Measurements from ENCODE around the gene EMC8.
A peak's percentile ranks its signal among the peaks of the same experiment; 100 is the strongest.

EMC8 gene

DNA sequence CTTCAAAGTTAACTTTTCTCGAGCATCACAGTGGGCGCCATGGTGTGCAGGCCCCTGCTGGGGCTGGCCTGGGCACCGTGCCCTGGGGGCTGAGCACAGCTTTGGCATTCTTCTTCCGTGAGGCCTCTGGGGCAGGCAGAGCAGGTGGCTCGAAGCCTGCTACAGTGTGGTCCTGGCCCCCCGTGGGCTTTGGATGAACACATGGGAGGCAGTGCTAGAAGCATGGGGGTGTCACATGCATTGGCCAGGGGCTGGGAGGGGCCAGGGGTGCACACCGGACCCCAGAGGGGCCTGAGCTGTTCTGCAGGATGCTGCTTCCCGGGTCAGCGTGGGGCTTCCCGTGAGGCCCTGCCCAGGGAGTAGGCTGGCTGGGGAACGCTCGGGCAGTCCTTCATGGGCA is 36.4 kb downstream of the EMC8 start:
- H3K4me3 ChIP-seq (ENCODE audit: low read depth, low read length), result no peak overlapping the region
- DNase-seq (ENCODE audit: low read depth), result no peak

GRCh38 chr16:85761861-85762260 is 37.5 kb downstream of the EMC8 start:
- no peak overlapping the region for H3K4me3 ChIP-seq (ENCODE audit: low read depth, low read length)
- no peak for DNase-seq (ENCODE audit: low read depth)

- no peak for DNase-seq (ENCODE audit: low read depth)
- H3K4me3 ChIP-seq (ENCODE audit: low read depth, low read length), result no peak overlapping the region
Measured at GRCh38 chr16:85759631-85760419, 39.5 kb downstream of the EMC8 start.

- no peak overlapping the region for H3K4me3 ChIP-seq (ENCODE audit: low read depth, low read length)
- no peak for DNase-seq (ENCODE audit: low read depth)
Measured at GRCh38 chr16:85759136-85759535, 40.2 kb downstream of the EMC8 start.

DNA sequence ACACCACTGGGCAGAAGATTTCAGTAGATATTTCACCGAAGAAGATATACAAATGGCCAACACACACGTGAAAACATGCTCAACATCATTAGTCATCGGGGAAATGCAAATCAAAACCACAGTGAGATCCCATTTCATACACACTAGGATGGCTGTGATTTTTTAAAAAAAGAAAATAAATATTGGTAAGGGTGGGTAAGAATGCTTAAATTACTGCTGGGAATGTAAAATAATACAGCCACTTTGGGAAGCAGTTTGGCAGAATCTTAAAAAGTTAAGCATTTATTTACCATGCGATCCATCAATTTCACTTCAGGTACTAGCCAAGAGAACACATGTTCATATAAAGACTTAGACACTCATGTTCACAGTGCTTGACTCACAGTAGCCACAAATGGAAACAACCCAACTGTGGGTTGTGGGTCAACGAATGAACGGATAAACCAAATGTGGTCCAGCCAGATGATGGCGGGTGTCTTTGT is 42.0 kb downstream of the EMC8 start:
- DNase-seq (ENCODE audit: low read depth), result peak; percentile 25
- no peak overlapping the region for H3K4me3 ChIP-seq (ENCODE audit: low read depth, low read length)

DNA sequence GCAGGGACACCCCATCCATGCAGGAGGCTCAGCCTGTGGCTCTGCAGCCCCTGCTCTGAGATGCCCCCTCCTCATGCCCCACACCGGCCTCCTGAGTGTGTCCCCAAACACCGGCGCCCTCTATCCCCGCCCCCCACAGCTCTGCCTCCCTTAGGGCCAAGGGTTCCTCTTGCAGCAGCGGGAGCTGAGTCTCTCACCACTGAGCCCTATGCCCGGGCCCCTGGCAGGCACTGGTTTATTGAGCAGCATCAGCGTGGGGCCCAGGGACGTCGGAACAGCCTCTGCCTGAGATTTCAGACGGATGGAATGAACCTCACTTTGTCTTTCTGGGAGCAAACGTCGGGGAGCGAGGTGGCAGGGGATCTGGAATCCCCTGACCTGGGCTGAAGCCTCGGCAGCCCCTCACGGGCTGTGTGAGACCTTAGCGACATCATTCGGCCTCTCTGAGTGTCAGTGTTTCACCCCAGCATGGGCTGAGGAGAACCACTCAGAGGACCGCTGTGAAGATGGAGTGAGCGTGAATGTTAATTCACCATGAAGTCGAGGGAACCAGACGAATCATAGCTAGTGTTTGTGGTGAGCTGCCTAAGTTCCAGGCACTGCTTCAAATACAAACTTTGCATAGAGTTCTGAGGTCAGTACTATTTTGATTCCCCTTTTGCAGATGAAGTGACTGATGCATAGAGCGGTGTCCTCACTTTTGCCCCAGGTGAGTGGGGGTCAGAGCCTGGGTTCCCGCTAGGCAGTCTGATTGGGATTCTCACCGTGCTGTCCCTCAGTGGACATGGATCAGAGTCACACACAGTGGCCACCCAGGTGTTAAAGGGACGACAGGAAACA is 43.2 kb downstream of the EMC8 start:
- H3K4me3 ChIP-seq (ENCODE audit: low read depth, low read length), result no peak overlapping the region
- DNase-seq (ENCODE audit: low read depth), result no peak

- no peak for DNase-seq (ENCODE audit: low read depth)
- no peak overlapping the region for H3K4me3 ChIP-seq (ENCODE audit: low read depth, low read length)
Measured at GRCh38 chr16:85754413-85754812, 44.9 kb downstream of the EMC8 start.

DNA sequence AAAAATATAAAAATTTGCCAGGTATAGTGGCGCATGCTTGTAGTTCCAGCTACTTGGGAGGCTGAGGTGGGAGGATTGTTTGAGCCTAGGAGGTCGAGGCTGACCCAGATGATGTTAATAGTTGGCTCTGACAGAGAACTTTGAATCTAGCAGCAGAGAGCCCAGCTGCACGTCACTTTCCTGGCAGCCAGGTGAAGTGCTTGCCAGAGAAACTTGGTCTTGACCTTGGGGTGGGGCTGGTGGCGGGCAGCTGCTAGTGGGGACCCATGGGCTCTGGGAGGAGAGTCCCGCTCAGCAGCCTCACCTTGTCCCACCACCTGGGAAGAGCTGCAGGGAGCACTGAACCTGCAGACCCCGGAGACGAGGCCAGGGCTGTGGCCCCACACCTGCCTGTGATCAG is 45.4 kb downstream of the EMC8 start:
- H3K4me3 ChIP-seq (ENCODE audit: low read depth, low read length), result no peak overlapping the region
- no peak for DNase-seq (ENCODE audit: low read depth)

- no peak for DNase-seq (ENCODE audit: low read depth)
- no peak overlapping the region for H3K4me3 ChIP-seq (ENCODE audit: low read depth, low read length)
Measured at GRCh38 chr16:85753559-85753958, 45.8 kb downstream of the EMC8 start.

DNA sequence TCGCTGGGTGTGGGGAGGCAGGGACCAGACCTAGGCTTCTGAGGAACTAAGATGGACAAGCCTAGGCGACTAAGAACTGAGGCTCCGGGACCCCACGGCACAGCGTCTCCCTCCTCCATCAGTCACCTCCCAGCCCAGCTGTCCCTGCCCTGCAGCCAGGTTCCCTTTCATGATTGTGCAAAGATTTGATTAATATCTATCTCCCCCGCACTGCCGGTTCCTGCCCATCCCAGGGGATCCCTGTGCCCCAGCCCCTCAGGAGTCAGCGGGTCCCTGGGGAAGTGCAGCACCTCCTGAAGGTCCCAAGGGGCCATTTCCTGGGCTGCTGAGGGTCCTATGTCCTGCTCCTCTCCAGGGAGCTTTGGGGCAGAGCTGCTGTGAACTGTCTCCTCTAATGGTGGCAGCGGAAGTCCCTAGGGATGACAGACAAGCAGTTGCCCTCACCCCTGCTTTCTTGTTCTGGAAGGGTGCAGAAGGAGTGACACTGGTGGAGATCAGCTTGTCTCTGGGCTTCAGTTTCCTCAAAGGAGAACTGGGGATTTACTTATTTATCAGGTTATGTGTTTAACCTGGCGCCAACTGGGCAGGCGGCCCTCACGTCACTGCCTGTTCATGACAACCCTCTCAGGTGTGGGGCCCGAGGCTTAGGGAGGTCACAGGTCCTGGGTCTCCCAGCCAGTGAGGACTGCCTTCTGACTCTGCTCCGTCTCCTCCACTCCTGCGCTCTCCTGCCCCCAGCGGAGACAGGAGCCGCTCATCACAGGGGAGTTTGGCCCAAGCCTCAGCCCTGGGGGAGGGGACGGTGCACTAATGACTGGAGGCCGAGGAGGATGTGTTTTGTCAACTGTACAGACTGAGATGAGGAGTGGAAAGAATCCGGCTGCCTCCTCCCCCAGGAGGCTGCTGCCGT is 46.6 kb downstream of the EMC8 start:
- DNase-seq (ENCODE audit: low read depth), result no peak
- no peak overlapping the region for H3K4me3 ChIP-seq (ENCODE audit: low read depth, low read length)

DNA sequence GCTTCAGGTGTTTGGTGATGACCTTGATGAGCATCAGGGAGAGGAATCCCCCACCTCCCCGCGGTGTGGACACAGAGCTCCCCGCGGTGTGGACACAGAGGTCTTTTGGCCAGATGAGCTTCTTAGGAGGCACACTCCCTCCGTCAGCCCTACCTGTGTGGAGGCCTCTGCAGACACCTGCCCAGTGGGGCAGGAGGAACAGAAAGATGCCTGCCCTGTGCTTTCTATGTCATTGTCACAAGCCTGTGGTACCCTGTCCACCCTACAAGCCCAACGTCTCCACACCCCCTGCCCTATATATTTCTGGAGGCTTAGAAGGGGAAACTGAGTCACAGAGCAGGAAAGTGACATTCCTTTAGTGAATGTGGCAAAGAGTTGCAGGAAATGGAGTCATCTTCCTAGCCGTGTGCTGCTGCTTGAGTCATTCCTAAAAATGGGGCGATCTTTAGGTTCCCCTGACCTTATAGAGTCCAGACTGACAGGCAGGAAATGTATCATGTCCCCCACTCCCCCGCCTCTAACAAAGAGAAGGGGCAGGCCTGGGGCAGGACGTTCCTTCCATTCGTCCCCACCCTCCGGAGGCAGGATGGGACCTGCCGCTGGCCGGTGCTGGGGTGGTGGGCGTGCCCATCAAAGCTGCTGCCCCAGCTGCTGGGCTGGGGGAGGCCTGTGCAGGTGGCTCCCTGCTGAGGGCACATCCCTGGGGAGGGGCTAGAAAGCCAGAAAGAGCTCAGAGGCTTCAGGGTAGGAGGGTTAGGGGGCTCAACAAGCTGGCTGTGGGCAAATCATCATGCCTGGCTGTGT is 47.4 kb downstream of the EMC8 start:
- DNase-seq (ENCODE audit: low read depth), result no peak

DNA sequence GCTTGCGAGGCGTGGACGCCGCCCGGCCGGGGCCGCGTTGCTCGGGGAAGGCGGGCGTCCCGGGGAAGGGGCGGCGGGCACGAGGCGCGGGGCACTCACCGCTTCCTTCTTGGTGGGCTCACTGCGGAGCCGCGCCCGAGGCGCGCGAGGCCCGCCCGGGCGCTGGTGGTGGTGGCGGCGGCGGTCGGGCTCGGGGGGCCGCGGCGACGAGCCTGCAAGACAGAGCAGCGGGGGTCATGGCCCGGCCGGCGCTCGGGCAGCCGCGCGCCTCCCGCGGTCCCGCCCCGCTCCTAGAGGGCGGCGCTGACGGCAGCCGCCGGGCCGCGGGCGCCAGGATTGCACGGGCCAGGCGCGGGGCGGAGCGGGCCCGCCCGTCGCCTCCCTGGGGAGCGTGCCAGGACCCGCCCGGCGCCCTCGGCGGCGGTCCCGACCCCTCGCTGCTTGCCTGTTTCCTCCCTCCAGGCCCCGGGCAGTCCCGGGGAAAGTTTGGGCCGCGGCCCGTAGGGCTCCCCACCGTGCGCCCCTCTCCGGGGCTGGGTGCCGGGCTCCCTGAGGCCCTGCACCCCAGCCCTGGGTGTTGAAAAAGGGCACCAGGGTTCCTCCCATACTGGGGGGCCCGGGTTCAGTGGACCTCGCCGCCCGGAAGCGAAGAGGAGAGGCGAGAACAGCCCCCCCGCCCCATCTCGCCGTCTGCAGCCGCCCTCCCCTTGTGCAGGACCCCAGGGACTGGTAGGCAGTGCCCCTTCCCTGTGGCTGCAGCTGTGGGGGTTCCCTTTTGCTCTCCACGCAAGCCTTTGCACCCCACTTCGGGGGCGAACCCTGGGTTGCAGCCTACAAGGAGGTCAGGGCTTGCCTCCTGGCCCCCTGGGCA is 48.3 kb downstream of the EMC8 start, which contains the start of gene C16orf74:
Gene C16orf74, minus strand, starts transcription at position 270 of the 871 bp plus-strand sequence. CDS start 15,879 bp downstream, outside the sequence.
- peak within 1 kb of the TSS; percentile 58 for H3K4me3 ChIP-seq (ENCODE audit: low read depth, low read length)
- DNase-seq (ENCODE audit: low read depth), result no peak

More for the DNA sequence above, 47.4 kb downstream of the EMC8 start:
- peak overlapping the region; percentile 43 for H3K4me3 ChIP-seq (ENCODE audit: low read depth, low read length)

DNA sequence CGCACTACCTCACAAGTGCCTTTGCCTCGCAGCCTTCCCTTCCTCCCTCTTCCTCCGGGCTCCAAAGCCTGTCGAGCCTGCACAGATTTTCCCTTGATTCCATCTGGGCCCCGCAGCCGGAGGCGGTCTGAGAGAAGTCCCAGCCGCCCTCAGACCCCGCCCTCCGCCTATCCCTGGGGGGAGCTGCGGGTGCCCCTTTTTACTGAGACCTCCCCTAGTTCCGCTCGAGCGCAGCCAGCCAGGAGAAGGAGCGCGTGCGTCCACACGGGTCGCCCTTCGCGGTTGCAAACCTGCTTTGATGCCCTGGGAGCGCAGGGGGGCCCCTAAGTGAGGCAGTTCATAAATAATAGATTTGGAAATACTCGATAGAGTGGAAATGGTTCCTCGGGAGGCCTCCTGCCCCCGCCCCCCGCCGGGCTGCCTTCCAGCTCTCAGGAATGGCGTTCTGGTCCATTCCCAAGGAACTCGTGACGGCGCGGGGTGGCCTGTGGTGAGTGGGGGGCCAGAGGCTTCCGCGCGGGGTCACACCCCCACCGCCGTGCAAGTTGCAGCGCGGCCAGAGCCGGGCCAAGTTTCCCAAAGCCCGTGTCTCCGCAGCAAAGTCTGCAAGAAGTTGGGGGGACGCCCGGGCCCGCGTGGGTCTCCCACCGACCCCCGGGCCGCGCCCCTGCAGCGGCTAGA is 49.1 kb downstream of the EMC8 start:
- peak overlapping the region; percentile 58 for H3K4me3 ChIP-seq (ENCODE audit: low read depth, low read length)
- DNase-seq (ENCODE audit: low read depth), result peak; percentile 8

GRCh38 chr16:85749771-85750145 is 49.6 kb downstream of the EMC8 start:
- H3K4me3 ChIP-seq (ENCODE audit: low read depth, low read length), result peak overlapping the region; percentile 58
- no peak for DNase-seq (ENCODE audit: low read depth)

DNA sequence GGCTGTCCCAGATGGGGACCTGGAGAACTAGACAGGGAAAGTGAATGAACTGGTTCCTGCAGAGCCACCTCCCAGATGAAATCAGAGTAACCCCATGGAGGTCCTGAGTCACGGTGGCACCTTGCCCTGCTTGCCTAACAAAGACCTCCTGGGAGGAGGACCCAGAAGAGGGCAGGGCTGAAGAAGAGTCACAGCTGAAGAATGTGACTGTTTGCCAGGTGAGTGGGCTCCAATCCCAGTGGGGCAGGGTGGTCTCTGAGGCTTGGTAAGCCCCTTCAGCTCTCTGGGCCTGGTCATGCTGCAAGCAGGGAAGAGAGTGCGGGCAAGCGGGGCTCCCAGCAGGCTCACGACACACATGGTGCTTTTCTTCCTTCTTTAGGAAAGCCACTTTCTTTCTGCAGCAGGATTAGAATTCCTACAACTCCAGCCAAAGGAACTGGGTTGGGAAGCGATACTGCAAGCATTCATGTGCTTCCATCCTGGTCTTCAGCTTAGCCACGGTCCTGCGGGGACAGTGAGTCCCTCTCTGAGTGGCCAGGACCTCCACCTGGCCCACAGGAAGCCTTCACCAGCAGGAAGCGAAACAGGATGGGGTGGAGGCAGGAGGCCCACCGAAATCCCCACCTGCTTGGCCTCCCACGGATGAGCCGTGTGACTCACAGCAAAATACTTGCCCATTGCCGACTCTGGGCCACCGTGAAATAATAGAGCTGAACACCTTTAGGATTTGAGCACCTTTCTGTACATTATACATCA is 52.7 kb downstream of the EMC8 start:
- peak; percentile 10 for DNase-seq (ENCODE audit: low read depth)
- no peak overlapping the region for H3K4me3 ChIP-seq (ENCODE audit: low read depth, low read length)

DNA sequence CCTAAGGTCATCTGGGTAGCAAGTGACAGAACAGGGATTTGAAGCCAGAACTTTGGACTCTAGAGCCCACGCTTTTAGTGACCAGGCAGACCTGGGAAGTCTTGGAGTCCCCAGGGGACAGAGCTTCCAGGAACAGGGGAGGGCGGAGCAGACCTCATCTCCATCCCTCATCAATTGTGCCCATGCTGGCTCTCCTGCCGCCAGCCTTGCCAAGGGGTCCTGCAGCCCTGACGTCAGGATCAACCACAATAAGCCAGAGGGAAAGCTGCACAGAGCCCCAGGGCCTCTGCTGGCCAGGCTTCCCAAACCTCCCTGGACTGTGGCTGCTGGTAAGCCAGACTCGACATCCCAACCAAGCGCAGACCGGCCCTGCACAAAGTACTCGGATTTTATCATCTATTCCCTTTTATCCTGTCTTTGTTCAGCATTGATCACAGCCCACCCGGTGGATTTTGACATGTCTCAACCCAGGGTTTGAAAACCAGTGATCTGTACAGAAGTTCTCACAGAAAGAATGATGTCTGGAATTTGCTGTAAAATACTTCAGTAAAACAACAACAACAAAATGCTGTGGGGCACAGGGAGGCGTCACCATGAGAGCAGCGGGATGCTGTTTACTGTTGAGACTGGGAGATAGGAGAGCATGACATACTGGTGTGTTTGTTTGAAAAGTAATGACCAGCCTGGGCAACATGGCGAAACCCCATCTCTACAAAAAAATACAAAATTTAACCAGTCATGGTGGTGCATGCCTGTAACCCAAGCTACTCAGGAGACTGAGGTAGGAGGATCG is 60.2 kb downstream of the EMC8 start:
- no peak for DNase-seq (ENCODE audit: low read depth)
- no peak overlapping the region for H3K4me3 ChIP-seq (ENCODE audit: low read depth, low read length)

All from skeletal muscle cell (primary cell).